CD4-positive, alpha-beta T cell treated with Interleukin-15 for 4 hours (primary cell): ENCODE measurements around the gene PREX1.
A peak's percentile ranks its signal among the peaks of the same experiment; 100 is the strongest.

Experiments used
- DNase-seq: peaks from one replicate; pipeline ENCODE4 v3.0.0-alpha.2; 2020; ENCODE audit warnings: low spot score

The PREX1 gene

DNA sequence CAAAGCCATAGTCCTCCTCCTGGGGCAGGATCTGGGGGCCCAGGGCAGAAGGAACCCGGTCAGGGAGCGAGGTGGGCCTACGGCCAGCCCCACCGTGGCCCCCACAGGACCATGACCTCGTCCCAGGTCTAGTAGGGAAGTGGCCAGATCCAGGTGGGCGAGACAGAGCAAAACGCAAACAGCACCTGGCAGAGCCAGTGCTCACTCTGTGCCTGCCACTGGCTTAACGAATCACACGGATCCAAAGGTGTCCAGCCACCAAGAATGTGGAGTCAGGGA, 169.7 kb downstream of the PREX1 start:
- no peak for DNase-seq

DNA sequence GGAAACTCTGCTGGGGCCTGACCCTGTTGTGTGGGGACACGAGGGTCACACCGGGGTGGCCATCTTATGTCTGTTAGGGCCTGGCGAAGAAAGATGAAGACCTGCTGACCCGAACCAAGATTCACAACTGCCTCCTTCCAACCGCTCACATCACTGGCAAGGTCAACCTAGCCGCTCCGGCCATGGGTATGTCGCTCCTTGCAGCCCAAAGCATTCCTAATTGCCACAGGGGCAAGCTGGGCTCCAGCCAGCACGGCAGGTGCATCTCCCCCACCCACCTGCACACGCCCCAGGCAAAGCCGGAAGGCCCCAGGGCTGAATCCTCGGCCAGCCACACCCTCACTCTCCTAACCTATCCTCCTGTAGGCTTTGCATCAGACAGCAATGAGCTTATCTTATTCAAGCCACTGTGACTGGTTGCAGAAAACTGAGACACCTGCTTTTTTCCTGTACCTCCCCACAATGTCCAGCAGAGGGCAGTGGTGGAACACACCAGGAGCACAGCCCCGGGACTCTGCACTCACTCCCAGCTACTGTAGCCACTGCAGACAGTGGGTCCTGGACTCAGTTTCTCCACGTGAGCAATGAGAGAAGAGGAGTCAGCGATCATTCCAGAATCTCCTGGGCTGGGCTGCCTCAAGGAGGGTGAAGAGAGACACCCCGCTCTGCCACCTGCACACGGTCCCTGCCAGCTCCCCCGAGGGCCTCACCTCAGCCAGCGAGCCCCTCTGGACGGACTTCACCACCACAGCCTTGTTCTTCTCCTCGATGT, 170.2 kb downstream of the PREX1 start:
- DNase-seq, result peak; percentile 74

- no peak for DNase-seq
Observed at GRCh38 chr20:48656661-48657211, 171.1 kb downstream of the PREX1 start.

DNA sequence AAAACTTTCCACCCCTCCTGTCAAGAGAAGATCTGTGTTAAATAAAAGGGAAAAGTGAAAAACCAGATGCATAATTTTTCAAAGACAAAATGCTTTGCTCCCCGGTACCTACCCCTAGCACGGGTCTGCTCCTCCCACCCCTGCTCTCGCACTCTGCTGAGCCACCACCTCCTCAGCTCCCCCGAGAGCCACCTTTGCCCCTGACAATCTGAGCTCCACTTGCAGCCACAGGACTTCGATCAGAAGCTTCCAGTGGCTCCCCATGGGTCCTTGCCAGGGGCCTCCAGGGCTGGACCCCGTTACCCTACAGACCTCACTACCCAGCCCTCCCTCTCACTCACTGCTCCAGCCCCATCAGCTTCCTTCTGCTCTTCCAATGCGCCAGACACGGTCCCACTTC, 171.7 kb downstream of the PREX1 start:
- no peak for DNase-seq

DNA sequence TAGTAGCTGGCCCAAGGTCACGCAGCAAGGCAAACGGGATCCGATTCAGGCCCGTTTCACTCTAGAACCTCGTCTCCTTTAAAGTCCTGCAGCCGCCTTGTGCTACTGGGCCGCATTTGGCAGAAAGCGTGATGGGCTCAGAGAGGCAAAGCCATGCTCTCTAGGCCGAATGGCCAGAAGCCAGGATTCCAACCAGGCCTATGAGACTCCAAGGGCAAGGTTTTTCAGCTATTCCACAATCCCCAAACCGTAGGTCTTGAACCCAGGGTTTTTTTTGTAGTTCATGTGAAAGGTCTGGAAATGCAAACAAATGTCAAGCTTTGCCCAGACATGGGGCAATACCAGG, 174.1 kb downstream of the PREX1 start:
- DNase-seq, result no peak

DNA sequence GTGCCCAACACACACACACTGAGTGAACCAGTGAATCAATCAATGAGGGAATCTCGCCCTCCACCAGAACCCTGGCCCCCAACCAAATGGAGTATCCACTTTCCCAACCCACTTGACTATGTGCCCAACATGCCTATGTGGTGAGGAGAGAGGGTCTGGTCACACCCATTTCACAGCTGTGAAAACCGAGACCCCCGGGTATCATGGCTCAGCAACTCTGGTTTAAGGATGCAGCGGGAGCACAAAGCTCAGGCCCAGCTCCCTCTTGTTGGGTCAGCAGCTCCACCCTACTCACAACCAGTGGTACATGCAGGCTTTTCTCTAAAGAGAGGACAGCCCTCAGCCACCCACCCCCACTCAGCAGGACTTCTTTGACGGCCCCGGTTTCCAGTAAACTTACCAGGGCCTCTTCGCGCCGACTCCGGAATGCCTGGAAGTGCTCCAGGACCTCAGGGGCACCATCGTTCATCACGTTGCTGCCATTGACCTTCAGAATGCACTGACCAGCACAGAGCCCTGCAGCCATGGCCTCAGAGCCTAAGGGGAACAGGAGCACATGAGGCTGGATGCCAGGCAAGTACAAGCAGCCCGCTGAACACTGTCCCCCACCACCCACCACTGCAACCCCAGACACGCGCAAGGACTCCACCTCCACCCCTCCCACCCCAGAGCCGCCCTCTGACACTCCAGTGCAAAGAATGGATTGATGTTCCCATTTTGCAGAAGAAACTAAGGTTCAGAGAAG, 174.7 kb downstream of the PREX1 start:
- DNase-seq, result no peak

DNA sequence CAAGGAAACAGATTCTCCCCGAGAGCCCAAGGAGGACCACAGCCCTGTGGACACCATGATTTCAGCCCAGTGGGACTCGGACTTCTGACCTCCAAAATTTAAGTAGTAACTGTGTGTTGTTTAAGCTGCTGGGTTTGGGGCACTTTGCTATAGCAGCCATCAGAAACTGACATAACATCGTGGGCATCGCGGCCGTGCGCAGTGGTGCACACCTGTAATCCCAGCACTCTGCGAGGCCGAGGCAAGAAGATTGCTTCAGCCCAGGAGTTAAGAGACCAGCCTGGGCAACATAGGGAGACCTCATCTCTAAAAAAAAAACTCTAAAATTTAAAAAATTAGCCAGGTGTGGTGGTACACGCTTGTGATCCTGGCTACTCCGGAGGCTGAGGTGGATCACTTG, 175.8 kb downstream of the PREX1 start:
- DNase-seq, result no peak

DNA sequence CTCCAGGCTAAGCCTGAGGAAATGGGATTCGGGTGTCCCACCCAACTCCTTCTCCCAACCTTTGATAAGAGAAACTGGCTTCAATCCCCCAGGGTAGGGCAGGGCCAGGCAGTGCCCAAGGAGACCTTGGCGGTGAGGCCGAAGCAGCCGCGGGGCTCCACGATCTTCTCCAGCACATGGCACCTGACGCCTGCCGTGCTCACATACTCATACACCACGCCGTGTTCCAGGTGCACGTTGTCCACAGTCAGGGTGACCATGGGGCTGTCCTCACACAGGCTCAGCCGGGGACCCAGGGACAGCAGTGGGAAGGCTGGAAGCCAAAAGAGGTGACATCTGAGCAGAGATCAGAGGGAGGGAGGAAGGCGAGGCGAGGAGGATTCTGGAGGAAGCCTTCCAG, 176.5 kb downstream of the PREX1 start:
- no peak for DNase-seq

DNA sequence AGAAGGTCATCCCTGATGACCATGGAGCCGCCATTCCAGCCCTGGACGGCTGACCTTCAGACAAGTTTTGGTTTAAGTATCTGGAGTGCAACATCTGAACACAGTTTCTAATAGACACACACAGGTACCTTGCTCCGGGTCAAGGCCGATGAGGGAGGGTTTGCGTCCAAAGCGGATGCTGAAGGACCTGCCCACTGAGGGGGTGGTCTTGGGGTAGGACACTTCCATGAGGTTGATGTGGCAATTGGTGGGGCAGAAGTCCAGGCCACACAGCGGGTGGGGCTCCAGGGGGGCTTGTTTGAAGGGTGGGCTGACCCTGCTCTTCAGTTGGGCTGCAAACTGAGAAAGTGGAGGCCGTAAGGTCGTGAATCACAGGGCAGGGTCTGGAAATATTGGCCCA, 177.9 kb downstream of the PREX1 start:
- no peak for DNase-seq

DNA sequence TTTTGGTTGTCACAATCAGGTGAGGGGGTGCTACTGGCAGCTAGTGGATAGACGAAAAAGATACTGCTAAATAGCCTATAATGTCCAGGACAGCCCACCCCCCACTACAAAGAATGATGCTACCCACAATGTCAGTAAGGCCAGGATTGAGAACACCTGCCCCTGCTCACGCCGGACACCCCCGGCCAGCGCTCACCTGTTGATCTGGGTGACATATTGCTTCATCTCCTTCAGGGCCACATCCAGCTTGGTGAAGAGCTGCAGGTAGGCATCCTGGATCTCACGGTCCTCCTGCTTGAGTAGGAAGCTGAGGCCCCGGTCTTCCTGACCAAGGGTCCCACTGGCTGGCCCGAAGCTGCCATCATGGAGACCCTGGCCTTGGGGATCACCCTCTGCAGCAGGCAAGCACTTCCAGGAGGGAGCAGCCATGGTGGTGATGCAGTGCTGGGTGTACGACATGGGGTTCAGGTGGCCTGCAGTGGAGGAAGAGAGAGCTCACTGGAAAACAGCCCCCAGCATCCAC, 178.6 kb downstream of the PREX1 start:
- DNase-seq, result no peak

DNA sequence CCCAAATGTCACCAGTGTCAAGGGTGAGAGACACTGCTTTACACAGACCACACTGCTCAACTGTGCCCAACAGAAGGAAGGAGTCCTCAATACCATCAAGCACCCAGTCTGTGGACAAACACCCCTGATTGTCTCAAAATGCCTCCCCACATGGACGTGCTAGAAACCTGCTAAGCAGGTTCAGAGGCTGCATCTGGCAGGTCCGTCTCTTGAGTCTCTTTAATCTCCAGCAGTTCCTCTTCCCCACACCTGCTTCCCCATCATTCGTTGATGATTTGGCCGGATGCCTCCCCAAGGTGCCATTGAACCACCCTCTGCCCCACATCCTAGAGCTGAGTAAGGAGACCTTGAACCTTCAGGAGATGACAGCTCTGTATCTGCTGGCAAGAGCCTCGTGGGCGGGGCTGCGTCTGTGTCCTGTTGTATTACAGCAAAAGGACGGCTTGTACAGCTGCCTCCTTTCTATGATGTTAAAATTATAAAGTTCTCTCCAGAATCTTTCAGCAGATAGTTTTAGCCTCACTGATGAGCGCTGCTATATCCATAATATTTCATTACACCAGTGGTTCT, 179.2 kb downstream of the PREX1 start:
- no peak for DNase-seq

- DNase-seq, result no peak
Observed at GRCh38 chr20:48647858-48648257, 179.9 kb downstream of the PREX1 start.

DNA sequence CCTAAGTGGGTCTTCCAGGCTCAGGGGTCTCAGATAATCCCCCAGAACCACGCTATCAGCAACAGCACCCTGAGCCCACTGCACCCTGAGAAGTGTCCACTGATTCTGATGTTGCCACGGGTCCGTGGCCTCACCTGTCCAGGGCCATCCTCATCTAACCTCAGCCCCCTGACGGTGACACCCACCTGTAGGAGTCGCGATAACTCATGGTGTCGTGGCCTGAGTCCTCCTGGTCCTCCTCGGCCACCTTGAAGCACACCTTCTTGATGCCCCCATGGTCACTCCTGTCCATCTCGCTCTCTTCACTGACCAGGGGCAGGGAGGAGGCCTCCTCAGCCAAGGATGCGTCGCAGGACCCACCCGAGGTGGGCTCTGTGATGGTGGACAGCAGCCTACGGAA, 182.1 kb downstream of the PREX1 start:
- DNase-seq, result no peak

- DNase-seq, result no peak
Observed at GRCh38 chr20:48644286-48644828, 183.4 kb downstream of the PREX1 start.

- DNase-seq, result no peak
Observed at GRCh38 chr20:48642105-48642880, 185.5 kb downstream of the PREX1 start.

DNA sequence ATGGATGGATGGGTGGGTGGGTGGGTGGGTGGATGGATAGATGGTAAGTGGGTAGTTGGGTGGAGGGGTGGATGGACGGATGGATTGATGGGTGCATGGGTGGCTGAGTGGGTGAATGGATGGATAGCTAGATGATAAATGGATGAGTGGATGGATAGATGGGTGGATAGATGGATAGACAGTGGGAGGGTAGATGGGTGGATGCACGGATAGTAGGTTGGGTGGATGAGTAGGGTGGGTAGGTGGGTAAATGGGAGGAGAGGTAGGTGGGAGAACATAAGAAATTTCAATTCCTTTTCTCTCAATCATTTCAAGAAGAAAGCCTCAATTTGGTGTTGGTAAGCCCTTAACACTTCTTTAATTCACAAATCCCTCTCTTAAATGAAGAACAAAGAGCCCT, 186.9 kb downstream of the PREX1 start:
- no peak for DNase-seq

DNA sequence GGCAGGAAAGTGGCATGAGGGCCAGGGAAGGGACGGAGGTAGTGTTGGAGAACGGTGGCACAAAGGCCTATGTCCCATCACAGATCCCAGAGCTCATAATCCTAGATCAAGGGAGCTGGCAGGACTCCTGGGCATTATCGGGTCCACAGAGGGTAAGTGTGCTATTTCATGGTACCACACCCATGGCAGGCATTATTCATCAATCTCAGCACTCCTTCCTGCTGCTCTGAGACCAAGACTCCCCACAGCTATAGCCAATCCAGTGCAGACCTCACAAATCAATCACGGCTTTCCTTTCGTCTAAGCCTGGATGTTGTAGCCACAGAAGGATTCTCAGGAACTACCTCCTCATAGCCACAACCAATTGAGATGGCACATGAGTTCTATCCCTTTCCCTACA, 187.9 kb downstream of the PREX1 start:
- DNase-seq, result no peak

- no peak for DNase-seq
Observed at GRCh38 chr20:48638546-48638945, 189.3 kb downstream of the PREX1 start.

GRCh38 chr20:48637461-48637860, 190.3 kb downstream of the PREX1 start:
- DNase-seq, result no peak

DNA sequence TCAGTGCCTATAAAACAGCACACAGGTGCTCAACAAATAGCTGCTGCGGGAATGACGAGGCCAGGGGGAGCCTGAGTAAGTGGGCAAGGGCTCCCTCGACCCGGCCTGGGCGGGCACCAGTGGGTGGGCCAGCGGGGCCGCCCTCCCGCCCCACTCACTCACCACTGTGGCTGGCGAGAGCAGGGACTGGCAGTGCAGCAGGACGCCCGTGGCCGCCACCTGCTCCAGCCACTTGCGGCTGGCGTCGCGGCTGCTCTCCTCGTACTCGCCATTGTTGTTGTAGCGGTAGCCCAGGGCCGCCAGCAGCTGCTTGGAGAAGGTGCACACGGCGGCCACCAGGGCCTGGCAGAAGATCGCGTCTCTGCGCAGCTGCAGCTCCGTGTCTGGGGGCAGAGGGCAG, 191.5 kb downstream of the PREX1 start:
- DNase-seq, result no peak

DNA sequence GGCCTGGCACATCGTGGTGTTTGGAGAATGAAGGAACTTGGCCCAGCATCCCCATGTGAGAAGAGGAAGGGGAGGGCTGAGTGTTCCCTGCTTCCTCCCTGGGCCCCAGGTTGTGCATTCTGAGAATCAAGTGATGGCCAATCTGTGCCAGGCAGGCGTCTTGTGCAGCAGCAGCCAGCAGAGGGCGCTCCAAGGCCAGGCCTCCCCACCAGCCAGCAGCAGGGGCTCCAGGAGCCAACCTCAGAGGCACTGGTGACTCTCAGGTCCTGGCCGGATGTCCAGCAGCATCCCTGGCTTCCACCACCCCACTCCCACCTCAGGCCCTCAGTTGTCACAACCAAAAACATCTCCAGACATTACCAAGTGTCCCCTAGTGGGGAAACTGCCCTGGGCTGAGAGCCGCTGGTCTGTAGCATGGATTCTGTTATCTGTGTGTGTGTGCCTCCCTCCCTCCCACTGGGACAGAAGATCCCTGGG, 192.0 kb downstream of the PREX1 start:
- peak; percentile 58 for DNase-seq

DNA sequence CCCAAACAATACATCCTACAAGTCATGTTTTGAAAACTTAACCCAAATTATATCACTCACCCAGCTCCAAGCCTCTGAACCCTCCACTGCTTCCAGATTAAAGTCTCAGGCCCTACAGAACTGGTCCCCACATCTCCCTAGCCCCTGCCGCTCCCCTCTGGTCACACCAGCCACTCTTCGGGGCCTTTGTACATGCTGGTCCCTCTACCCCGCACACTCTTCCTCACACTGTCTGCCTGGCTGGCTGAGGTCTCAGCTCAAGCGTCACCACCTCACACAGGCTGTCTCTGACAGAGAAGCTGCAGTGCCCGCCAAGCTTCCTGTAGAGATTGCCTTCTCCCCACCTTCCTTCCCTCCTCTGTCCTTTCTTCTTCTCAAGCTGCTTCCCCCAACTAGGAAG, 192.4 kb downstream of the PREX1 start:
- no peak for DNase-seq
